GM15510 (cell line): ENCODE data around the gene PRKAR2B.

Experiments
- POLR2A ChIP-seq: IDR thresholded peaks from 3 replicates; pipeline ENCODE4 v1.6.1; 2011; ENCODE audit warnings: borderline replicate concordance; ENCODE audit not compliant: insufficient read length; ENCODE audit errors: extremely low read depth

The PRKAR2B gene

DNA sequence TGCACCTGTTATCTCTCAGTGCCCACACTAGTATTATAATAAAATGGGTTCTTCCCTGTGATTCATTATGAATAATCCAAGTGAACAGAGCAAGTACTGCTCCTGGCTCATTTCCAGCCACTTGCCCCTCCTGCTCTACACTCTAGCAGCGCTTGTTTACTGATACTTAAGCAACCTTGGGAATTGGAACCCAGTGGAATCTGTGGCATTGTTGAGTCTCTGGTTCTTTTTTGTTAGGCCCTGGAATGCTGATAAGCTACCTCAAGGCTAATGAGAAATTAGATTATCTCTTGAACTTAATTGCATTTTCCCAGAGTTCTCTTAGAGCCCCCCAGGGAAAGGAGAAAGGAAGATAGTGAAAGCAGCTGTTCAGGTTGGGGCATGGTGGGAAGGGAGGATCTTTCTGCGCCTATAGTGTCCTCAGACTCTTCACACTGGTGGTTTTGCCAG is 34.0 kb downstream of the PRKAR2B start:
- no peak for TF ChIP-seq POLR2A

DNA sequence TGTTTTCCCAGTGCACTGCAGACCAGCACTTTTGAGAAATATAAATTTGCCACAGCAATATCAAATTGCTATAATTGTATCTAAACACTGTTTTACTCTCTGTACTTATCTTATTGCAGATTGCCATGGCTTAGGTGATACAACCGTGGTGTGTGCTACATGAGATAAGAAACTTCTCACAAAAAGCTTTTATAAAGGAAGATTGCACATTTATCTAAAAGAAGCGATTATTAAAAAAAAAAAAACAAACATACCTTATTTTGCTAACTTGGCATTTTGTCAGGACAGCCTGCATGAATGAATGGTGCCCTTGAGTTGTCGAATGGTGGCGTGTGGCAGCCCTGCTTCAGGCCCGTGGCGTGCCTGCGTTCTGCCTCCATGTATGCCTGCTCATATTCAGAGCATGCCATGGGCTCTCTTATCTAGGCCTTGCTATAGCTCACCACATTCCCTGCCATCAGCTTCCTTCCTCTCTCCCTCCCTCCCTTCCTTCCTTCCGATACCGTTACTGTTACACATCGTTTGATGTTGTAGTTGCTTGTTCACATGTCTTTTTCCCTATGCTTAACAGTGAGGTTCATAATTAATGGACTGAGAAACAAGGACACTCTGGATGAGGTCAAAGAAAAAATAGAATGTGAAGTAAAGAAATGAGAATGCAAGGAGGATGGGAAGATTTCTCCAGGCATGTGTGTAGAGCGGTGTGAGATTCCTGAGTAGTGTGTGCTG is 34.9 kb downstream of the PRKAR2B start:
- no peak for TF ChIP-seq POLR2A

DNA sequence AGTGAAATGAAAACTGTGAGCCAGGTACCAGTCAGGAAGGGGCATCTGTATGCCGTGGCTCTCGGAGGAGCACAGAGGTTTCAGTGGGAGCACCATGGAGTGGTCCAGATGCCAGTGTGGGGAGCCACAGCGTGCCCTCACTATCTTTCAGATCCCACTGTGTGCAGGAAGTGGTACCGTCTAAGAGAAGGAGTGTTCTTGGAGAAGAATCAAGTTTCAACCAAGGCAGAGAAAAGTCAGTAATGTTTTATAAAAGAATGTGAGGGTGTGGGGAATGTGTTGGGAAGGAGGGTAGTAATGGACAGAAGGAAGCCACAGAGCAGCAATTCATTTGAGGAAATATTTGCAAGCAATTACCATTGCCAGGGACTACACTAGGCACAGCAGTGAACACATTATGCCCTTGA is 35.6 kb downstream of the PRKAR2B start:
- TF ChIP-seq POLR2A, result no peak

DNA sequence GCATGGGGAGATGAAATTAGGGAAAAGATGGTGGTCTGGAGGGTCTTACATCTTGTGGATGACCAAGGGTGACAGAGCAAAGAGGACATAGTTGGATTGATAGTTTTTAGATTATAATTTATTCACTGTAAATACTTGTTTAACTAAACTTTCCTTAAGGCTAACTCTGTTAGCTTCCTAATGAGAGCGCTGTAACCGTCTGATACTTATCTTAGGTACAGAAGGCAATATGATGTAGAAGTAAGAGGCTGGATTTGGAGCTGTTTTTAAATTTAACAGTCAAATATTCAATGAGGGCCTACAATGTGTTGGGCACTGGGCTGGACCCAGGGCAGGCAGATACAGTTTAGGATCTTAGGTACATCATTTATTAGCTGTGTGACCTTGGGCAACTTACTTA is 36.0 kb downstream of the PRKAR2B start:
- no peak for TF ChIP-seq POLR2A

DNA sequence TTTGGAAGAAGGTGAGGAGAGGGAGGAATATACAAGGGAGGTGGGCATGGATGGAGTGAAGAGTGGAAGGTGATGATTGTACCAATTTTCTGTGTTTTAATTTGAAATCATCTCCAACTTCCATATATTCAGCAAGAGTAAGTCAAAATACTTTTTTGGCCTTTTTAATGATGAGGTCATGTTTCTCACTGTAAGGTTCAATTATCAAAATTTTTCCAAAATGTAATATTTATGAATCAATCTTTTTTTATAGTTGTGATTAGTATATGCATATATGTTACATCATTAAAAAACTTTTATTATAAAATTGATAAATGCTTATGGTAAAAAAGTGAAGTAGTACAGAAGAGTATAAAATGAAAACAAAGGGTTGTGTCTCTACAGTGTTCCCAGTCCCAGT is 40.7 kb downstream of the PRKAR2B start:
- no peak for TF ChIP-seq POLR2A

DNA sequence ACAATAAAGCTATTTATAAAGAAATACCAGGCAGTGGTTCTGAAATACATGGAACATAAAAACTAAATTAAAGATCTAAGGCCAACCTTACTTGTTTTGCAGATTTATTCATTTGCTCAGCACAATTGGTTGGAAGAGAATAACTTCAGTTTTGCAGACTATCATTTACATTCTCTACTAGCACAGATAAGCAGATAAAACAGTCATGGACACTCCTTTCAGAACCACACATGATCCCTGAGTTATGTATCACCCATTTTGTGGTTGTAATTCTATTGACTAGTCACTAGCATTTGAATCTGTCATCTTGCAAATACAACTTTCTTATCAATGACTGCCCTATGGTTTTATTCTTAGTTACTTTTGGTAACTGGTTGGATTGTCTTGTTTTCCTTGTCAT is 45.1 kb downstream of the PRKAR2B start:
- no peak for TF ChIP-seq POLR2A

DNA sequence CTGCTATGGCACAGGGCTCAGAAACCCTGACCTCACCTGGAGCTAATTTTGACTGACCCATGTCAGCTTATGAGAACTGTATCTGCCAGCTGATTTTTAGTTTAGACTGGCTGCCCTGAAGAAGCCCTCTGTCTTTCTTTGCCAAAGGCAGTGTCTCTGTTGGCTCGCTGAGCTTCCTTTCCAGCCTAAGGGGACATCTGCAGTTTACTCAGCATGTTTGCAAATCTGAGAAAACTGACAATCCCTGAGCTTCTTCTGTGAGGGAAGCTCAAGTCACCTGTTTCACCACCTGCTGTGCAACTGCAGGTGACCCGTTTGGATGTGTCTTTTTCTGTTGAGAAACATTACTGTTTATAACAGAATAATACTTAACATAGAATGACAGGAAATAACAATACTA is 46.0 kb downstream of the PRKAR2B start:
- TF ChIP-seq POLR2A, result no peak

DNA sequence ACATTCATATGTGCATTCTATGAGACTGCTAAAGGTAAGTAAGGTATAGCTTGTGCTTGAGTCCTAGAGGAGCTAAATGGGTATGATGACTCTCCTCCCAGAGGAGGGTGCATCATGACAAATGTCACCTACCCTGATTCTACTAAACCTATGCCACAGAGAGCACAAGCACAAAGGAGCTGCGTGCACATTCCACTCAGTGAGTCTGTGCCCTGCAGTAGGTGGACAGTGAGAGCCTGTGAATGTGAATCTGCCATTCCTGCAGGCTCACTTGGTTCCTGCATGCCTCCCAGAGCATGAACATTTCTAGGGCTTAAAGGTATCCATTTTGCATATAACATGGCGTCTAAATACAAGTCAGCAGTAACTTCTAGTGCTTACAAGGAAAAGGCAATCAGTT is 46.8 kb downstream of the PRKAR2B start:
- no peak for TF ChIP-seq POLR2A

DNA sequence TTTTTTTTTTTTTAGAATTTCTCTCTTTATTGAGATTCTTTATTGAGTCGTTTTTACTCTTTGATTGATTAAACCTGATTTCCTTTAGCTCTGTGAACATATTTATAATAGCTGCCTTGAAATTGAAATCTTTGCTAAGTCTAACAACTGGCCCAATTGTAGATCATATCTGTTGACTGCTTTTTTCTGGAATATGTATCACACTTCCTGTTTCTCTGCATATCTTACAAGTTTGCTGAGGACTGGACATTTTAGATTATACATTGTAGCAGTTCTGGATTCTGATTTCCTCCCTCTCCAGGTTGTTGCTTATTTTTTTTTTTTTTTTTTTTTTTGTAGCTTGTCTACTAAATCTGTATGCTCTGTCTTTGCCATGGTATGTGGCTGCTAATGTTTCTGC is 56.3 kb downstream of the PRKAR2B start:
- TF ChIP-seq POLR2A, result no peak

DNA sequence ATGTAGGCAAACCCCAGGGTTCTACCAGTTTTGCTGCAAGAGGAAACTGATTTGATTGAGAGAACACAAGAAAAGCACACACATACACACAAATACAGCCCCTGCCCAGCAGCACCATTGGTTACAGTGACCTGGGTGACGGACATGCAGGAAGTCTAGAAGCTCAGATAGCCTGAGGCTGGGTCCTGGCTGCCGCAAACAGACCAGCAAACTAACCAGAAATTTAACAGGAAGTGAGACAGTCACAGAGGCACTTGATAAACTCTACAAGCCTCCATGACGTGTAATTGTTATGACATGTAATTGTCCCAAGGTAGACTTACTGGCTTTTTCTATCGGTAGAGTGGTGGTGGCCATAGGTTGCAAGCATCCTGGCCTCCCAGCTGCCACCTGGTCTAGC is 58.9 kb downstream of the PRKAR2B start:
- TF ChIP-seq POLR2A, result no peak

DNA sequence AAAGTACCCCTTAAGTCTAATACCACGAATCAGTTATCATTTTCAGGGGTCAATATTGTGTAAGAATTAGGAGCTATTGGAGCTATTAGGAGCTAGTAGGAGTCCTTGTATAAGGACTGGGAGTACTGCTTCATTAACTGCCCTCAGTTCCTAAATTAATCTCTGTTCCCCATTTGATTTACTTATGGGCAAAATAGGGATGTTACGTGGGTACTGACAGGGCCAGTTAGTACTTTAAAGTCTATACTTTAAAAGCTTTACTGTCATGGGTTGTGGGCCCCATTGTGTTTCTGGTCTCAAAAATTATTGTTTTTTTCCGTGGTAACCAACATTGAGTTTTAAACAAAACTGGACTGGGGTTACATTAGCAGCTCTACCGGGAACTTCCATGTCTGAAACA is 60.3 kb downstream of the PRKAR2B start:
- no peak for TF ChIP-seq POLR2A

DNA sequence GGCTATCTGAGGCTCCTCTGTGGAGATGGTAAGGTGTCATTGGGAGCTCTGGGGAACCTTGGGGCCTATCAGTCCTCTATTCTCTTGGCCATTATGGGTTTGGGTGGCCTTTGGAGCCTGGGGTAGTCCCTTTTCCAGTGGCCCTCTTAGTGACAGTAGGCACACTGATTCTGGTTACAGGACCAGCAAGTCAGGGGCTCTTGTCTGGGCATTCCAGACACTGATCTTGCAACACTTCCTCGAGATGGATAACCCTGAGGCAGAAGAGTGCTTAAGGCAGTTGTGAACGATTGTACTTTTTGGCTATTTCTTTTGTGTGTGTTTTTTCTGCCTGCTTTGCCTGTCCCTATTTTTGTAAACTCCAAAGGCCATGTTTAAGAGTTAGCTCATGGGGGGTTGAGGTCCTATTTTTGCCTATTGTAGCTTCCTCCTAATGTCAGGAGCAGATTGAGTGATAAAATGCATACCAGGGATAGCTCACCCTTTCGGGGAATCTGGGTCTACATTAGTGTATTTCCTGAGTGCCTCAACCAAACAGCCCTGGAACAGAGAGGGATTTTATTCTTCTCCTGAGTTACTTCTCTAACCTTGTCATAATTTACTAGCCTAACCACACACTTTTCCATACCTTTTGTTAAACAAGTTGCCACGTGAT is 61.2 kb downstream of the PRKAR2B start:
- TF ChIP-seq POLR2A, result no peak

DNA sequence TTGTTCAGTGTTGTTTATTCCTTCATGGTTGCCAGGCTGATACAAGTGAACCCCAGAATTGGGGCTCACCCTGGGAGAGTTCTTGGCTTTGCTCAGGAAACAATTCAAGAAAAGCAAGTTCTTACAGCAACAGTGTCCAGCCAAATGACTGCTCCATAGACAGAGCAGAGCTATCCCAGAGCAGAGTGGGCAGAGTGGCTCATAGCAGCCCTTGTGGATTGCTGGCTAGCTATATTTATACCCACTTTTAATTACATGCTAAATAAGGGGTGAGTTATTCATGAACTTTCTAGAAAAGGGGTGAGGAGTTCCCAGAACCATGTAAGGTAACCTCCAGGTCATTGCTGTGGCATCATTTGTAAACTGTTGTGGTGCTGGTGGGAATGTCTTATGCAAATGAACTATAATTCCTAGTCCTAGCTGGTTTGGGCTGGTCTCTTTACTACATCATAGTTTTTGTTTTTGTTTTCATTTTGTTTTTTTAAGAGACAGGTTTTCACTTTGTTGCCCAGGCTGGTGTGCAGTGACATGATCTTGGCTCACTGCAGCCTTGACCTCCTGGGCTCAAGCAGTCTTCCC is 64.4 kb downstream of the PRKAR2B start:
- TF ChIP-seq POLR2A, result no peak

DNA sequence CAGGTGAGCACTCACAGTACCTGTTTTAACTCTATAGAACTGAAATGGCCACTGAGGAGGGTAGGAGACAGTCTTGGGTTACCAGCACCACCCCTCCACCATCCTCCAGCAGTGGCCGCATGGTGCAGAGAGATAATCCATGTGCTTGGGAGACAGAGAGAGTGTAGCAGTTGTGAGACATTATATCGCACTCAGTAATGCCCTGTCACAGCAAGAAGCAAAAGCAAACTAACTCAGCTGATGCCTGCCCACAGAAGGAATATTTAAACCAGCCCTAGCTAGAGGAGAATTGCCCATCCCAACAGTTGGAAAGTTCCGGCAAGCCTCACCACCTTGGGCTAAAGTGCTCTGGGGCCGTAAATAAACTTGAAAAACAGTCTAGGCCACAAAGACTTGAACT is 65.5 kb downstream of the PRKAR2B start:
- TF ChIP-seq POLR2A, result no peak

DNA sequence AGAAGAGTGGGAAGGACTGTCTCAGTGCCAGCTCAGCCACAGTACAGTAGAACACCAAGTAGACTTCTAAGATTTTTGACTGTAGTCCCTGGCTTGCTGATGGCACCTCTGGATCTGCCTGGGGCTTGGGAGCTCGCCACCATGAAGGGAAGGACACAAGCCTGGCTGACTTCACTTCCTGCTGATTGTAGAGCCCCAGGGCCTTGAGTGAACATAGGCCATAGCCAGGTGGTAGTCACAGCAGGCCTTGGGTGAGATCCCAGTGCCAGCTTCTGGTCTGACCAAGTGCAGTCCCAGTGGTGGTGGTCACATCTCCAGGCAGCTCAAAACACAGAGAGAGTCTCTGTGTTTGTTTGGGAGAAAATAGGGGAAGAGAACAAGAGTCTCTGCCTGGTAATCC is 66.7 kb downstream of the PRKAR2B start:
- no peak for TF ChIP-seq POLR2A

DNA sequence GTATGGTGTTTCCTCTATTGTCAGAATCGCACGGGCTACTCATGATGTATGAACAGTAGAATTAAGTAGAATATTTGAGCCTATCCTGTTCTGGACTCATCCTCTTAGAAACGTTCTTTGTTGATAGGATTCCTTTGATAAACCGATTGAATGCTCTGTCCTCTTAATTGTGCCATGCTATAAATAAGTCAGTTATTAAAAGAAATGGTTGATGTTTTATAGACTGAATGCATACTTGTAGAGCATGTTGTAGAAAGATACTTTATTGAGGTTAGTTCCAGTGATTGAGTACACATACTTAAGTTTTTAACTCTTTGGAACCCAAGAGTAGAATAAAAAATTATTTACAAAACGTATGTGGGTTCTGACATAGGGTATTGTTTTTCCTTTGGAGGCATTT is 69.4 kb downstream of the PRKAR2B start:
- no peak for TF ChIP-seq POLR2A

DNA sequence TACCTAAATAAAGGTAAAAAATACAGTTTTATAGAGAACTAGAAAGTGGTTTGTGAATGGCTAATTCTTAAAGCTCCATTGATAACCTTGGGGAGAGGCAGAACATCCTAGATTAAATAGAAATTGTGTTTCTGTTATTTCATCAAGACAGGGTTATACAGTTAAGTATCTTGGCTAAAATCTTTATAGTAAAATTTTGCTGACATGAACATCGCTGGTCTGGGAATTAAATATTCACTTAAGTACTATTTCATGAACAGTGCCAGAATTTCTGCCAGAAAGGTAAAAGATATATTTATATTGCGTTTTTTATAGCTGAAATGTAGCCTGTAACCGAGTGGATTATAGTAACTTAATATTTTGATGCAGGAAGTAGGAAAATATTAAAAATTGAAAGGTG is 70.6 kb downstream of the PRKAR2B start:
- no peak for TF ChIP-seq POLR2A
